T-helper 1 cell (primary cell): ENCODE measurements around the gene SMYD3.
"Not testable (repeated sequence)": the region's sequence is repeated elsewhere in the genome, so short reads cannot be mapped to it uniquely, and the experiment has no call there.

ENCODE experiments used
- DNase-seq, 5 donors: peaks; one replicate each; pipeline ENCODE4 v3.0.0-alpha.2; 2012 to 2020

The SMYD3 gene

GRCh38 chr1:245858722-245859492, 648.2 kb downstream of the SMYD3 start:
- no peak for DNase-seq

- no peak for DNase-seq
Measured at GRCh38 chr1:245858022-245858721, 648.9 kb downstream of the SMYD3 start.

DNA sequence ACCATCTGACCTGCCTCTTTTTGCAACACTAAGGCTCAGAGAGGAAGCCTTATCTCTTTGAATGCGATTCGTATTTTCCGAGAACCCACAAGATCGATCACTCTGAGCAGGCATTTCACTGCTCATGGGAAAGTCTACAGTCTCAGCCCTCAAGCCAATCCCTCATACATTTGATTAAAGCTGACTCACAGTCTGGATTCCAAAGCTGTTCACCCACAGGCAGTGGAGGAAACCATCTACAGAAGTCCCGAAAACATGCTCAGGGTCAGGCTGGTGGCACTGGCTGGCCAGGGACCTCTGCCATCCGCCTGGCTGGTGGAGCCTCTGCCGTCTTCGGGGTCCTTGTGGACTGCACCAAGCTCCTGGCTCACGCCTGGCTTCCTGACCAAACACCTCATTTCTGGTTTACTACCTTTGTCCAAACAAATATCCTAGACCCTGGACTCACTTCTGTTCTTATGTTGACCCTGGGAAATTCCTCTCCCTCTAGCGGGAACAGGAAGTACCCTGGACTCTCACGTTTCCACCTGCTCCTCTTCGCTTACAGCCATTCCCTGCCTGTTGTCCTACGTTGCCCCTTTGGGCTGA, 650.0 kb downstream of the SMYD3 start:
- DNase-seq = no peak

GRCh38 chr1:245855846-245856730, 651.0 kb downstream of the SMYD3 start:
- no peak for DNase-seq

DNA sequence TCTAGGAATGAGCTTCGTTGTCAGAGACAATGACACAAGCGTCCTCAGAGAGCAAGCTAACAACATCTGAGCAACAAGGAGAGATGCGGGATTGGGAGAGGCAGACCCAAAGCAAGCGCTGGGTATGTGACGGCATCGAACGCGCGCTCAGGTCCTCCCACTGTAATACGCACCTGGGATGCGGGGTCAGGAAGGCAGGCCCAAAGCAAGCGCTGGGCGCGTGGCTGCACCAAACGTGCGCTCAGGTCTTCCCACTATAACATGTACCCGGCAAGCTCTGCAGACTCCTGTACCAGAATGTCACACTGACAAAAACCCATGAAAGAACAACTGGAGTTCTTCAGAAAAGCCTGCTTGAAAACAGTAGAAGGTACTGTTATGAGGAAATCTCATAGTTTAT, 653.8 kb downstream of the SMYD3 start:
- DNase-seq = no peak

- DNase-seq = no peak
Measured at GRCh38 chr1:245843101-245843500, 664.0 kb downstream of the SMYD3 start.

GRCh38 chr1:245842106-245842505, 665.0 kb downstream of the SMYD3 start:
- DNase-seq = no peak

GRCh38 chr1:245840971-245841370, 666.1 kb downstream of the SMYD3 start:
- no peak for DNase-seq

GRCh38 chr1:245837718-245838117, 669.4 kb downstream of the SMYD3 start:
- DNase-seq = no peak

DNA sequence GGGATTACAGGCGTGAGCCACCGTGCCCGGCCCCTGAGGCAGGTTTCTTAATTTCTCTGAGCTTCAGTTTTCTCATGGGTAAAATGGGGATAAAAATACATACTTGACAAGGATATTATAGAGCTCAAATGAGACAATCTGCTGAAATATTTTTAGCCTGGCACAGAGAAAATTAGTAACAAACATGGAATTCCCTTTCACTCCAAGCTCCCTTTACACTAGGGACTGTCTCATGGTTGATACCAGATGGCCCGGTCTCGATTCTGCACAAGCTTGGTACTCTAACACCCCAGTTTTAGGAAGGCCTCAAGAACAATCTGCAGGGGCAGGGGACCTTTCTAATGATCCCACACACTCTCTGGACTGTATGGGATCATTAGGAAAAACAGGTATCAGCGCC, 671.7 kb downstream of the SMYD3 start:
- DNase-seq = no peak

DNA sequence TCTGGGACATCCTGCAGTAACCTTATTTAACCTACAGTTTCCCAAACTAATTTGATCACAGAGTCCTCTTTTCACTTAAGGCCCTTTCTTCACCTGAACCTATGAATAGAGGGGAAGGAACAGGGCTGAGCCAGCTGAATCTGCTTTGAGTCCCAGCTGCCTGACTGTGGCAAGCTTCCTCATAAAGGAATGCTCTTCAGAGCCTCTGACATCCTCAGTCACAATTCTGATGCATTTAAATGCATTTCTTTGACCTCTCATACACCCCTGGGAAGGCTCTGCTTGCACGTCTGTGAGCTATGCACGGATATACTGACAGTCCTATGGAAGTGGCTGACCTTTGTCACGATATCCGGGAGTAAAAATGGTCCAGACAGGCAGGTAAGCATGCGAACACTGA, 673.1 kb downstream of the SMYD3 start:
- no peak for DNase-seq

DNA sequence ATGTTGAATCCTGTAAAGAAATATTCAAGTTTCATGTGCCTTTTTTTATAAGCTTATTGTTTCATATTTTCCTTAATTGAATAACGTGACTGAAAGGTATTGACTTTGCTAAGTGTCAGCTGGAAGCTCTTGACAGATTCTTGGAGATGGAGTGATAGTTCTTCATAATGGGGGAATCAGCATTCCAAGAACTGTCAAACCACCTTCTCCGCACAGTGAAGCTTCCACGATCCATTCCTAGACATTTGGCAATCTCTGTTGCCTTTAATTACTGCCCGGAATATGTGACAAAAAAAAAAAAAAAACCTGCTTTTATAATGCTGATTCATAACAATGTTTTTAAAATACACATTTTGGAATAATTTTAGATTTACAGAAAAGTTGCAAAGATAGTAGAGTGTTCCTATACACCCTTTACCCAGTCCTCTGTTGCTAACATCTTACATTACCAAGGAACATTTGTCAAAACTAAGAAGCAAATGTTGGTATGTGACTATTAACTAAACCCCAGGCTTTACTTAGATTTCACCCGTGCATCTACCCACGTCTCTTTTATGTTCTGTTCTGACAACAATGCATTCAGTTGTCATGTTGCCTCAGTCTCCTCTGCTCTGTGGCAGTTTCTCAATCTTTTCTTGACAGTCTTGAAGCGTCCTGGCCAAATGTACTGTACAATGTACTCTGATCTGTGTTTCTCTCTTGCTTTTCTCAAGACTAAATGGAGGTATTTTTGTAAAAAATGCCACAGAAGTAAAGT, 674.1 kb downstream of the SMYD3 start:
- no peak for DNase-seq

- no peak for DNase-seq
Measured at GRCh38 chr1:245831518-245831917, 675.6 kb downstream of the SMYD3 start.

- no peak for DNase-seq
Measured at GRCh38 chr1:245829826-245830225, 677.3 kb downstream of the SMYD3 start.

DNA sequence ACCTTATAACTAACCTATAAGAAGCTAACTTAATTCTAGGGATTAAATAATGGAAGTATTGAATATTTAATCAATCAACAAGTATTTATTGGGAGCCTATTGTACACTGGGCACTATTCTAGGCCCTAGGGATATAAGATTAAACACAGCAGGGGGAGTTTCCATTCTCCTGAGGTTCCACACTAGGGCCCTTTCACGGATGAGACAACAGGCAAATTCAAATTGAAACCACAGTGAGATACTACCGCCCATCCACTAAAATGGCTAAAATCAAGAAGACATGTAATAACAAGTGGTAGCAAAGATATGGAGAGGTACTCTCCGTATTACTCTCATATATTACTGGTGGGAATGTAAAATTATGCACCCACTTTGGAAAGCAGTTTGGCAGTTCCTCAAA, 677.9 kb downstream of the SMYD3 start:
- no peak for DNase-seq

GRCh38 chr1:245827301-245827700, 679.8 kb downstream of the SMYD3 start:
- DNase-seq = no peak

- no peak for DNase-seq
Measured at GRCh38 chr1:245825128-245825901, 681.8 kb downstream of the SMYD3 start.

DNA sequence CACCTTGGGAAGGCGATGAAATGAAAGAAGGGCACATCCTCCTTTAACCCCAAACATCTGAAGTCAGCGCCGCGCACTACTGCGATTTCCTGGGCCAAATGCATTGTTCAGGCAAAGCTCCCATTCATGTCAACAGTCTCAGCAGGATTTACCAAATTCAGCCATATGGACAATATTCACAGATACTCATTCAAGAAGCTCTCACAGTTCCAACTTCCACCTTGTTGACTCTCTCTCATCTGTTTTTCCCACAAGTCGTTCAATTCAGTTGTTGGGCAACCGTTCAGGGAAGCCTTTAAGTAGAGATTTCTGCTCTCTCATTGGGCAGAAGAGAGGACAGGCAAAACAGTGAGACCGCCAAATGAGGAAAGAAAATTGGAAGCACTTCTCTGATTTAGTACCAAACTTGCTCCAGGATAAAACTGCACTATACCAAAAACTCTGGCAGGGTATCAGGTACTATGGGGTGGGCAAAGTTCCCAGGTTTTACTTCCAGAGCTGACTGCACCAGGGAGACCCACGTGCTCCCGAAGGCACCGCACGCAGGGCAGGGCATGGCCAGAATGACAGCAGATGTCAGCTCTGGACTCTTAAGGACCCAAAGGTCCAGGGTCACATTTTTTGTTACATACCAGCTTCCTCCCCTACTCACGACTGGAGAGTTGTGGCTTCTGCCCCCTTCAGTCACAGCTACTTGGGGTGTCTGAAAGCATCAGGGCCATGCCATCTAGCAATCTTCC, 683.5 kb downstream of the SMYD3 start:
- DNase-seq = no peak

- no peak for DNase-seq
Measured at GRCh38 chr1:245822996-245823395, 684.1 kb downstream of the SMYD3 start.

DNA sequence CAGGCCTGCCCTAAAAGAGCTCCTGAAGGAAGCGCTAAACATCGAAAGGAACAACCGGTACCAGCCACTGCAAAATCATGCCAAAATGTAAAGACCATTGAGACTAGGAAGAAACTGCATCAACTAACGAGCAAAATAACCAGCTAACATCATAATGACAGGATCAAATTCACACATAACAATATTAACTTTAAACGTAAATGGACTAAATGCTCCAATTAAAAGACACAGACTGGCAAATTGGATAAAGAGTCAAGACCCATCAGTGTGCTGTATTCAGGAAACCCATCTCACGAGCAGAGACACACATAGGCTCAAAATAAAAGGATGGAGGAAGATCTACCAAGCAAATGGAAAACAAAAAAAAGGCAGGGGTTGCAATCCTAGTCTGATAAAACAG, 688.7 kb downstream of the SMYD3 start:
- DNase-seq = not testable (repeated sequence)

DNA sequence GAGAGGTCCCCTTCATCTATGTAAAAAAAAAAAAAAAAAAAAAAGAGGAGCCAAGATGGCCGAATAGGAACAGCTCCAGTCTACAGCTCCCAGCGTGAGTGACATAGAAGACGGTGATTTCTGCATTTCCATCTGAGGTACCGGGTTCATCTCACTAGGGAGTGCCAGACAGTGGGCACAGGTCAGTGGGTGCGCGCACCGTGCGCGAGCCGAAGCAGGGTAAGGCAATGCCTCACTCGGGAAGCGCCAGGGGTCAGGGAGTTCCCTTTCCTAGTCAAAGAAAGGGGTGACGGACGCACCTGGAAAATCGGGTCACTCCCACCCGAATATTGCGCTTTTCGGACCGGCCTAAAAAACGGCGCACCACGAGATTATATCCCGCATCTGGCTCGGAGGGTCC, 690.6 kb downstream of the SMYD3 start:
- not testable (repeated sequence) for DNase-seq
